Stimulated activated CD8-positive, alpha-beta memory T cell treated with anti-CD3 and anti-CD28 coated beads, Interleukin-7, amount 100 ng/mL, for 48 hours (primary cell): ENCODE results near the gene COX6B1.
"Not testable (repeated sequence)": the region's sequence is repeated elsewhere in the genome, so short reads cannot be mapped to it uniquely, and the experiment has no call there.

Experiments
- DNase-seq, 2 donors: peaks; one replicate each; pipeline ENCODE4 v3.0.0-alpha.2; 2020; ENCODE audit warnings: low read depth in 1 of 2; ENCODE audit errors: extremely low read depth in 1 of 2

Gene COX6B1, protein sequence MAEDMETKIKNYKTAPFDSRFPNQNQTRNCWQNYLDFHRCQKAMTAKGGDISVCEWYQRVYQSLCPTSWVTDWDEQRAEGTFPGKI

DNA sequence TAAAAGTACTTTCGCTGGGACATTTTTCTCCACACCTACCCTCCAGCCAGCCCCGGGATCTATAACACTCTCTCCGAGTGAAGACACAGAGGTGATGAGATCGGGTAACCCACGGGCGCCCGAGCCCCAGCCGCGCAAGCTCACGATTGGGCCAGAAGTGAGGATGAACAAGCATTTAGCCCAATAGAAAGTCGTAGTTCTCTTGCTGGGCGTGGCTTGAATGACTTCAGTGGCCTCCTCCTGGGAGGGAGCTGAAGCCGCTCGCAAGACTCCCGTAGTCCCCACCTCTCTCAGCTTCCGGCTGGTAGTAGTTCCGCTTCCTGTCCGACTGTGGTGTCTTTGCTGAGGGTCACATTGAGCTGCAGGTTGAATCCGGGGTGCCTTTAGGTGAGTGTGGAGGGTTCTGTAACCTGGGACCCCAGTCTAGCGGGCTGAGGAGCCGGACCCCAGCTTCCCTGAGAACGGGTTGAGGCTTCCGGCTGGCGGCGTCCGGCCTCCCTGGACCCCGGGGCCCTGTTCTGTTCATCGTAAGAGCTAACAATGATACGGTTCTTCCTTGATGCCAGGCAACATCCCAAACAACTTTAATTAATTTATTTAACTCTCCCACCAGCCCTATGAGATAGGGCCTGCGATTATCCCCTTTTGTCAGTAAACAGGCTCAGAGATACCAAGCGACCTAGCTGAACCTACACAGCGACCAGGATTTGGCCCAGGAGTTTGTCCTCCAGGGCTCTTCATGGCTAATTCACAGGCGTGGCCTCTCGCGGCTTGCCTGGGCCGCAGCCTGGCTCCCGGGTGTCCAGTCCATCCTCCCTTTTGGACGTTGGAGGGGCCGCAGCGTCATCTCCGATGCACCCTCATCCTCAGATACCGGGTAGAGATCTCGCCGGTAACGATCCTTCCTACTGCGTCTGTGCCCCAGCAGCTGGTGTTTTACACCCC, at the start of gene COX6B1:
COX6B1 (plus strand) TSS at position 307 of the 945 bp plus-strand sequence. CDS start 2,921 bp downstream, outside the sequence.
- DNase-seq, result peak; percentile 78 to 96

DNA sequence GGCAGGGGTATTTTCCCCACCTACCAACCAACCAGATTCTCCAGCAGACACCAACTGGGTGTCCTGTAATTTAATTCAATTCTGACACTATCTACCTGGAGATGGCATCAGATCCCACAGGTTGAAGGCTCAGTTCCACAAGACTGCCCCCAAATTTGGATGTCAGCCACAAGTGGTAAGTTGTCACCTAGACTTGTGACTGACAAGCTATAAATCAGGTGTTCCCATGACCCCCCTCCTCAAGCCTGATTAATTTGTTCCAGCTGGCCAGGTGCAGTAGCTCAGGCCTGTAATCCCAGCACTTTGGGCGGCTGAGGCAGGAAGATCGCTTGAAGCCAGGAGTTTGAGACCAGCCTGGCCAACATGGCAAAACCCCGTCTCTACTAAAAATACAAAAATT, 46.2 kb upstream of the COX6B1 start:
- no peak for DNase-seq

- DNase-seq, result not testable (repeated sequence)
Observed at GRCh38 chr19:35604436-35604835, 43.7 kb upstream of the COX6B1 start.

DNA sequence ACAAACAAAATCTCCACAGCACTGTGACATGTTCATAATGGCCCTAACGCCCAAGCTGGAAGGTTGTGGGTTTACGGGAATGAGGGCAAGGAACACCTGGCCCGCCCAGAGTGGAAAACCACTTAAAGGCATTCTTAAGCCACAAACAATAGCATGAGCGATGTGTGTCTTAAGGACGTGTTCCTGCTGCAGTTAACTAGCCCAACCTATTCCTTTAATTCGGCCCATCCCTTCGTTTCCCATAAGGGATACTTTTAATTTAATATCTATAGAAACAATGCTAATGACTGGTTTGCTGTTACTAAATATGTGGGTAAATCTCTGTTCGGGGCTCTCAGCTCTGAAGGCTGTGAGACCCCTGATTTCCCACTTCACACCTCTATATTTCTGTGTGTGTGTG, 41.0 kb upstream of the COX6B1 start:
- not testable (repeated sequence) for DNase-seq

DNA sequence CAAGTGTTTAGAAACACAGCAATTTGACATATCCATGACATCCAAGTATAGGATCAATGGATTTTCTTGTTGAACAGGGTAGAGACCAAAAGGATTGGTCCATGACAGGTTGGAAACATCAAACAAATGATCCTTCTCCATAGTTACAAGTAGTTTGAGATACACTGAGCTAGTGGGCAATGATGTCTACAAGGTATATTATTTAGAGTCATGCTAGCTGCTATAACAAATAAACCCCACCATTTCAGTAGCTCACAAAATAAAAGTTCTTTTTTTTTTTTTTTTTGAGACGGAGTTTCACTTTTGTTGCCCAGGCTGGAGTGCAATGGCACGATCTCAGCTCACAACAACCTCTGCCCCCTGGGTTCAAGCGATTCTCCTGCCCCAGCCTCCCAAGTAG, 40.5 kb upstream of the COX6B1 start:
- no peak for DNase-seq

- DNase-seq, result no peak
Observed at GRCh38 chr19:35608251-35608650, 39.9 kb upstream of the COX6B1 start.

DNA sequence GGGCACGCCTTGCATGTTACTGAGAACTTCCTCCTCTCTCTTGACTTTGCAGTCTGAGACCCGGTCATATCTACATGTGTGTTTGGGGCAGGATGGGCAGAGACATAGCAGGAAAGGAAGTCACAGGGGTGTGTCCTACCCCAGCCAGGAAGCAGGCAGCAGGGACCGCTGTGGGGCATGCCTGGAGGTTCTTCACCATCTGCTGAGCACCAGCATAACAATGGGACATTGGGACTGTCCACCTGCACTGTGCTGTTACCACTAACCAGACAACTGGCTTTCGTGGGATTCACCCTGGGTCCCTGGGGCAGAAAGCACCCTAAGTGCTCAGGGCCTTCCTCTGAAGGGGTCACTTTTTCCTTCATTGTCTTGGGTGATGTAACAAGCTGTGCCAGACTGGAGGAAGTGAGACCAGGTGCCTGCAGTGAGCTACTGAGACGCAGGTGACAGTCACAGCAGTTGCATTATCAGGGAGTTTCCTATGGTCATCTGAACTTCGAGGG, 38.2 kb upstream of the COX6B1 start:
- DNase-seq, result no peak

- no peak for DNase-seq
Observed at GRCh38 chr19:35612224-35612558, 35.9 kb upstream of the COX6B1 start.

DNA sequence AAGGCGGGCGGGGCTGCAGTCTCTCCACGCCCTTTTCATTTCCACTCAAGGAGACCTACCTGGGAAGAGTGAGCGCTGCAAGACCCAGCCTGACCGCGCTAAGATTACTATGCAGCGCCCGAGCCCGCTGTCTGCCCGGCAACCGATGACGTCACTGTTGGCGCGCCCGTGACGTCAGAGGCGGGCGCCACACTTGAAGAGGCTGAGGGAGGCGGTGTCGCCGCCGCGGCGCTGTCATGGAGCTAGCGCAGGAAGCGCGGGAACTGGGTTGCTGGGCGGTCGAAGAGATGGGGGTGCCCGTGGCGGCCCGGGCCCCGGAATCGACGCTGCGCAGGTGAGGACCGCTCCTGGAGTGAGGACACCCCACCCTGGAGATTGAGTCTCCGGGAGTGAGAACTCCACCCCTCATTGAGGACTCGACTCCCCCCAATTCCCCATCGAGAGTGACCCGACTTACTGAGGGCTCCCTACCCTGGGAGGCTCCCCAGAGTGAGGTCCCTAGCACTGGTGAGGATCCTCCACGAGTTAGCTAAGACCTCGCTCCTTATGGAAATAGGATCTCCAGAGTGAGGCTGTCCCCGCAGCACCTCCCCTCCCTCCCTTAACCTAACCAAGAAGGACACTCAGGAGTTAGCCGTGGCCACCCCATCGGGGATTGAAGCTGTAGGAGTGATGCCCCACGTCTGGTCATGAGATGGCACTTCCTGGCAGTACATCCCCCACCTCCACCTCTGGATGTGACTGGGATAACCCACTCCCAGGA, 35.4 kb upstream of the COX6B1 start, which contains the start of gene HAUS5:
HAUS5 (plus strand) TSS at position 177 of the 763 bp plus-strand sequence; CDS start at position 237, 60 bp downstream.
- peak; percentile 88 to 95 for DNase-seq

- no peak for DNase-seq
Observed at GRCh38 chr19:35613574-35613973, 34.5 kb upstream of the COX6B1 start.

DNA sequence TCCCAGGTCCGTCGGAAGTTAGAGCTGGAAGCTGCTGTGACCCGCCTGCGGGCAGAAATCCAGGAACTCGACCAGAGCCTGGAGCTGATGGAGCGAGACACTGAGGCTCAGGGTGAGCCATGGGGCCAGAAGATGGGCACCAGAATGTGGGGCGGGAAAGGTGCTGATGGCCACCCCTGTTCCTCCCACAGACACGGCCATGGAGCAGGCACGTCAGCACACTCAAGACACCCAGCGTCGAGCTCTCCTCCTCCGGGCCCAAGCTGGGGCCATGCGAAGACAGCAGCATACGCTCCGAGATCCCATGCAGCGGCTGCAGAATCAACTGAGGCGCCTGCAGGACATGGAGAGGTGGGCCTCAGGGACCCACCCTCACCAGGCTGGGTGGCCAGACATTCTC, 33.1 kb upstream of the COX6B1 start:
- no peak for DNase-seq

GRCh38 chr19:35618857-35619256, 29.3 kb upstream of the COX6B1 start:
- DNase-seq, result no peak

- no peak for DNase-seq
Observed at GRCh38 chr19:35619290-35619923, 28.7 kb upstream of the COX6B1 start.

DNA sequence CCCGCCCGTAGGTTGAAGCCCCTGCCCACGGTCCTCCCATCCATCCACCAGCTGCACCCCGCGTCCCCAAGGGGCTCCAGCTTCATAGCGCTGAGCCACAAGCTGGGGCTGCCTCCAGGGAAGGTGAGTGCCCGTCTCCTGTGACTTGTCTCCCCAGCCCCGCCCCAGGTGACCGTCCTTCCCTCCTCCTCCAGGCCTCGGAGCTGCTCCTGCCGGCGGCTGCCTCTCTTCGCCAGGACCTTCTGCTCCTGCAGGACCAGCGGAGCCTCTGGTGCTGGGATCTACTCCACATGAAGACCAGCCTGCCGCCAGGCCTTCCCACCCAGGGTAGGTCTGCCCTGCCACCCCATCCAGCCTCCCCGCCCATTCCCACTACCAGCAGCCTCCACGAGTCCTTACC, 28.1 kb upstream of the COX6B1 start:
- no peak for DNase-seq

DNA sequence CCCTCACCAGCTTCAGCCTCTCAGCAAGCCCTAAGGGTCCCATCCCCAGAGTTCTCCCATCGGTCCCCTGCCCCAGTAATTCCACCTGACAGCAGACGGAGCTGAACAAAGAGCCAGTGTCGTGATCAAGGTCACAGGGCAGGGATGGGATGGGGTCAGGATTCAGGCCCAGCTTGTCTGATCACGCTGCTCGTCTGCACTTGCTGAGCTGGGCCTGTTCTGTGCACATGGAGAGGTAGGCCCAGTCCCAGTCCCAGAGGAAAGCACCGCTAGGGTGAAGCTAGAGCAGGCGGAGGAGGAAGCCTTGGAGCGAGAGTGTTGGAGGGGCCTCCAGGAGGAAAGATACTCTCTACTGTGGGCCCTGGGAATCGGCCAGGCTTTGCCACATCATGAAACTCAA, 26.4 kb upstream of the COX6B1 start:
- DNase-seq, result no peak

- DNase-seq, result no peak
Observed at GRCh38 chr19:35622750-35623149, 25.4 kb upstream of the COX6B1 start.

DNA sequence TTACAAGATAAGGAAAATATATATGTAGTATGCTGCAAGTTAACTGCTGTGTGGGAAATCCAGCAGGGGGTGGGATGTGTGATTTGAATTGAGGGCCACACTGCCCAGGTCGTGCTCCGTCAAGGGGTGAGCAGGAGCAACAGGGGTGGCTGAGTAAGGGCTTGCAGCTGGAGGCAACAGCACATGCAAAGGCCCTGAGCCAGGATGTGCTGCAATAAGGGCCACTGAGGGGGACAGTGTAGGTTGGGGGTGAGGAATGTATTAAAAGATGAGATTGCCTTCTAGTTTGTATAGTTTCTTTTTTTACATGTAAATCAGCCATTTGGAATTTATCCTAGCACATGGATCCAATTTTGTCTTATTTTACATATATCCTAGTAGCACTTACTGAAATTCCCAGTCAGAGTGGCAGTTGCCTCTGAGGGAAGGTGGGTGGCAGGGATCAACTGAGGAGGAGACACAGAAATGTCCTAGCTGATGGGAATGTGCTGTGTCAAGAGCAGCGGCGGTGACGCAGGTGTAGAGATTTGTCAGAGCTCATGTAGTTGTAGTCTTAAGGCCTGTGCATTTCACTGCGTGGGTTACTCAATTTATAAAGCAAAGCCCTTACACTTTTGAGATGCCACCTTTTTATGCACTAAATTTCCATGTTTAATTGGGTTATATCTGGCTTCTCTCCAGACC, 24.7 kb upstream of the COX6B1 start:
- no peak for DNase-seq

- DNase-seq, result no peak
Observed at GRCh38 chr19:35628264-35628564, 19.9 kb upstream of the COX6B1 start.

GRCh38 chr19:35628565-35629331, 19.4 kb upstream of the COX6B1 start, which contains the start of gene RBM42:
RBM42 (plus strand) TSS chr19:35629036; CDS start chr19:35629154, 118 bp downstream.
- DNase-seq, result peak; percentile 94 to 98

DNA sequence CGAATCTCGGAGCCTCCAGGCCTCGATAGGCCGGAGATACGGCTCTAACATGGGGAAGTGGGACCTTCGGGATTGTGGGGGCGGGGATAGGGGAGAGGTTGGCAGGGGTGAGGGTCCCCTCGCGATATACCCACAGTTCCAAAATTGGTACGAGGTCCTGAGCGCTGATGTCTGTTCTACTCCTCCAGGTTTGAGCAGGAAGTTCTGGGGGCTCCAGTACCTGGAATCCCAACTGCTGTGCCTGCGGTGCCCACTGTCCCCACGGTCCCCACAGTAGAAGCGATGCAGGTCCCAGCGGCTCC, 18.8 kb upstream of the COX6B1 start:
- no peak for DNase-seq
